GM23338 (cell line): ENCODE results near the gene SLC22A17. TPM values are rescaled to one million over a fixed set of nuclear protein-coding genes. Genes with fewer than 3 reads are reported as not detected.

Source experiments
- ATAC-seq: fragments of 200-7000 bp; cut with Tn5 transposase; 3 replicates; pipeline ENCODE4 v1.9.1; 2020
- DNase-seq: peaks from one replicate; pipeline ENCODE4 v3.0.0-alpha.2; 2015; ENCODE audit warnings: low spot score
- H2AFZ ChIP-seq: fragments of 200-600 bp; sonication (generic); 2 replicates; pipeline ENCODE4 v1.8.0; 2016; ENCODE audit warnings: antibody characterized with exemption, mild to moderate bottlenecking, moderate library complexity
- H3F3A ChIP-seq: fragments of 200-600 bp; sonication (generic); replicated peaks from 2 replicates; pipeline ENCODE4 v1.8.0; 2017; ENCODE audit warnings: antibody characterized with exemption, mixed run types, low read depth
- H3K27ac ChIP-seq: fragments of 200-600 bp; sonication (generic); 2 replicates; pipeline ENCODE4 v1.6.1; 2016; ENCODE audit warnings: low read depth
- H3K27me3 ChIP-seq: fragments of 200-600 bp; sonication (generic); 2 replicates; pipeline ENCODE4 v1.8.0; 2016; ENCODE audit warnings: mild to moderate bottlenecking, mixed run types, moderate library complexity; ENCODE audit not compliant: insufficient read depth
- H3K36me3 ChIP-seq: fragments of 200-600 bp; sonication (generic); 2 replicates; pipeline ENCODE4 v1.8.0; 2016; ENCODE audit warnings: mild to moderate bottlenecking; ENCODE audit not compliant: insufficient read depth
- H3K4me1 ChIP-seq: fragments of 200-600 bp; sonication (generic); 2 replicates; pipeline ENCODE4 v1.8.0; 2016; ENCODE audit warnings: mild to moderate bottlenecking, moderate library complexity; ENCODE audit not compliant: insufficient read depth
- H3K4me2 ChIP-seq: fragments of 200-600 bp; sonication (generic); 2 replicates; pipeline ENCODE4 v1.7.1; 2017; ENCODE audit warnings: mixed run types
- H3K4me3 ChIP-seq: fragments of 200-600 bp; sonication (generic); 2 replicates; pipeline ENCODE4 v1.6.1; 2016; ENCODE audit warnings: mixed run types
- H3K79me2 ChIP-seq: fragments of 200-600 bp; sonication (generic); replicated peaks from 2 replicates; pipeline ENCODE4 v1.8.0; 2017; ENCODE audit warnings: mild to moderate bottlenecking; ENCODE audit not compliant: insufficient read depth
- H3K9me2 ChIP-seq: fragments of 200-600 bp; sonication (generic); 2 replicates; pipeline ENCODE4 v1.8.0; 2017; ENCODE audit not compliant: insufficient read depth
- H4K20me1 ChIP-seq: fragments of 200-600 bp; sonication (generic); replicated peaks from 2 replicates; pipeline ENCODE4 v1.8.0; 2017; ENCODE audit warnings: mild to moderate bottlenecking; ENCODE audit not compliant: insufficient read depth
- H3K27ac Mint-ChIP-seq: 2 replicates; pipeline ENCODE4 v1.8.0; 2020; ENCODE audit warnings: inconsistent platforms, mild to moderate bottlenecking, moderate library complexity, mixed read lengths
- H3K27me3 Mint-ChIP-seq: 3 replicates; pipeline ENCODE4 v1.8.0; 2022; ENCODE audit warnings: low read depth, mild to moderate bottlenecking, moderate library complexity, mixed read lengths, inconsistent platforms; ENCODE audit not compliant: insufficient read depth, poor library complexity
- H3K36me3 Mint-ChIP-seq: 3 replicates; pipeline ENCODE4 v1.8.0; 2021; ENCODE audit warnings: low read depth, mild to moderate bottlenecking, inconsistent platforms, moderate library complexity, mixed read lengths
- H3K4me1 Mint-ChIP-seq: 3 replicates; pipeline ENCODE4 v1.8.0; 2020; ENCODE audit warnings: mild to moderate bottlenecking, inconsistent platforms, mixed read lengths
- H3K4me3 Mint-ChIP-seq: 3 replicates; pipeline ENCODE4 v1.8.0; 2021; ENCODE audit warnings: moderate library complexity, mild to moderate bottlenecking, inconsistent platforms, mixed read lengths
- H3K9me3 Mint-ChIP-seq: 3 replicates; pipeline ENCODE4 v1.8.0; 2020; ENCODE audit warnings: moderate library complexity, mild to moderate bottlenecking, inconsistent platforms, mixed read lengths
- EZH2phosphoT487 ChIP-seq: fragments of 200-600 bp; sonication (generic); IDR thresholded peaks from one replicate; pipeline ENCODE4 v1.8.1; 2018; ENCODE audit warnings: antibody characterized with exemption; ENCODE audit not compliant: unreplicated experiment
- ZNF114 ChIP-seq: fragments of 250-450 bp; sonication (Bioruptor Pico); IDR thresholded peaks from 2 replicates; pipeline ENCODE4 v1.5.0; 2020; ENCODE audit warnings: mild to moderate bottlenecking, moderate library complexity
- ZNF462 ChIP-seq: fragments of 250-450 bp; sonication (Bioruptor Pico); IDR thresholded peaks from 2 replicates; pipeline ENCODE4 v1.5.0; 2020; ENCODE audit warnings: mild to moderate bottlenecking, moderate library complexity
- polyA plus RNA-seq: library from polyadenylated mRNA; unstranded; fragments of >200 nt; fragmentation: Nextera tagmentation; extraction: Ambion mirVana; gene quantifications from 2 replicates; pipeline ENCODE4 v1.2.1, GENCODE V29; 2016
- total RNA-seq: library from RNA; depleted of rRNA; stranded (reverse); fragments of >200 nt; shearing (Covaris generic); gene quantifications from 2 replicates; pipeline ENCODE4 v1.2.3, GENCODE V29; 2014
- TF ChIP-seq, protein P1 (sequence below), 2 experiments: fragments of 200-600 bp in 1 of 2; sonication (generic) in 1 of 2; conservative IDR thresholded peaks; 2 replicates each; pipeline versions ENCODE4 v1.5.1 to v1.6.1; 2016 to 2017; ENCODE audit warnings: antibody characterized with exemption in 2 of 2, low read depth in 2 of 2, mild to moderate bottlenecking in 2 of 2, moderate library complexity in 1 of 2
- TF ChIP-seq, protein P2 (sequence below): IDR thresholded peaks from one replicate; pipeline ENCODE4 v1.6.1; 2018; ENCODE audit warnings: antibody characterized with exemption; ENCODE audit not compliant: unreplicated experiment

Gene SLC22A17
- total and polyA plus RNA-seq, 2 experiments from 2014 or later, result 28.6 to 56.6 TPM

GRCh38 chr14:23357261-23357660, 4.6 kb upstream of the SLC22A17 start (continued):
- TF ChIP-seq, protein P1, sequence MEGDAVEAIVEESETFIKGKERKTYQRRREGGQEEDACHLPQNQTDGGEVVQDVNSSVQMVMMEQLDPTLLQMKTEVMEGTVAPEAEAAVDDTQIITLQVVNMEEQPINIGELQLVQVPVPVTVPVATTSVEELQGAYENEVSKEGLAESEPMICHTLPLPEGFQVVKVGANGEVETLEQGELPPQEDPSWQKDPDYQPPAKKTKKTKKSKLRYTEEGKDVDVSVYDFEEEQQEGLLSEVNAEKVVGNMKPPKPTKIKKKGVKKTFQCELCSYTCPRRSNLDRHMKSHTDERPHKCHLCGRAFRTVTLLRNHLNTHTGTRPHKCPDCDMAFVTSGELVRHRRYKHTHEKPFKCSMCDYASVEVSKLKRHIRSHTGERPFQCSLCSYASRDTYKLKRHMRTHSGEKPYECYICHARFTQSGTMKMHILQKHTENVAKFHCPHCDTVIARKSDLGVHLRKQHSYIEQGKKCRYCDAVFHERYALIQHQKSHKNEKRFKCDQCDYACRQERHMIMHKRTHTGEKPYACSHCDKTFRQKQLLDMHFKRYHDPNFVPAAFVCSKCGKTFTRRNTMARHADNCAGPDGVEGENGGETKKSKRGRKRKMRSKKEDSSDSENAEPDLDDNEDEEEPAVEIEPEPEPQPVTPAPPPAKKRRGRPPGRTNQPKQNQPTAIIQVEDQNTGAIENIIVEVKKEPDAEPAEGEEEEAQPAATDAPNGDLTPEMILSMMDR (conservative IDR thresholded peaks at IDR 0.05; ENCODE audit: low read depth in 2 of 2), result no peak

GRCh38 chr14:23356662-23357061, 4.0 kb upstream of the SLC22A17 start:
- ATAC-seq (no peak), DNase-seq (no peak)
- no peak overlapping the region for H3K4me3 ChIP-seq
- no peaks in the 10 kb centered on the region for H3F3A ChIP-seq
- no peak overlapping the region for H3K4me3 Mint-ChIP-seq
- peaks cover 16% of the 10 kb centered on the region for H3K27me3 Mint-ChIP-seq
- no peaks in the 10 kb centered on the region for H3K9me2 ChIP-seq
- H3K36me3 Mint-ChIP-seq, result peaks cover 24% of the 10 kb centered on the region
- no peak overlapping the region for H3K27ac ChIP-seq
- H3K36me3 ChIP-seq, result no peaks in the 10 kb centered on the region
- no peaks in the 10 kb centered on the region for H3K79me2 ChIP-seq
- H2AFZ ChIP-seq, result no peak overlapping the region
- no peak overlapping the region for H3K4me2 ChIP-seq
- H3K9me3 Mint-ChIP-seq, result no peaks in the 10 kb centered on the region; the same call in 2 of the 3 replicates
- no peaks in the 10 kb centered on the region for H3K4me1 ChIP-seq
- no peak for TF ChIP-seq EZH2phosphoT487
- TF ChIP-seq ZNF462 (CRISPR knock-in tag), result no peak
- TF ChIP-seq, protein P2, sequence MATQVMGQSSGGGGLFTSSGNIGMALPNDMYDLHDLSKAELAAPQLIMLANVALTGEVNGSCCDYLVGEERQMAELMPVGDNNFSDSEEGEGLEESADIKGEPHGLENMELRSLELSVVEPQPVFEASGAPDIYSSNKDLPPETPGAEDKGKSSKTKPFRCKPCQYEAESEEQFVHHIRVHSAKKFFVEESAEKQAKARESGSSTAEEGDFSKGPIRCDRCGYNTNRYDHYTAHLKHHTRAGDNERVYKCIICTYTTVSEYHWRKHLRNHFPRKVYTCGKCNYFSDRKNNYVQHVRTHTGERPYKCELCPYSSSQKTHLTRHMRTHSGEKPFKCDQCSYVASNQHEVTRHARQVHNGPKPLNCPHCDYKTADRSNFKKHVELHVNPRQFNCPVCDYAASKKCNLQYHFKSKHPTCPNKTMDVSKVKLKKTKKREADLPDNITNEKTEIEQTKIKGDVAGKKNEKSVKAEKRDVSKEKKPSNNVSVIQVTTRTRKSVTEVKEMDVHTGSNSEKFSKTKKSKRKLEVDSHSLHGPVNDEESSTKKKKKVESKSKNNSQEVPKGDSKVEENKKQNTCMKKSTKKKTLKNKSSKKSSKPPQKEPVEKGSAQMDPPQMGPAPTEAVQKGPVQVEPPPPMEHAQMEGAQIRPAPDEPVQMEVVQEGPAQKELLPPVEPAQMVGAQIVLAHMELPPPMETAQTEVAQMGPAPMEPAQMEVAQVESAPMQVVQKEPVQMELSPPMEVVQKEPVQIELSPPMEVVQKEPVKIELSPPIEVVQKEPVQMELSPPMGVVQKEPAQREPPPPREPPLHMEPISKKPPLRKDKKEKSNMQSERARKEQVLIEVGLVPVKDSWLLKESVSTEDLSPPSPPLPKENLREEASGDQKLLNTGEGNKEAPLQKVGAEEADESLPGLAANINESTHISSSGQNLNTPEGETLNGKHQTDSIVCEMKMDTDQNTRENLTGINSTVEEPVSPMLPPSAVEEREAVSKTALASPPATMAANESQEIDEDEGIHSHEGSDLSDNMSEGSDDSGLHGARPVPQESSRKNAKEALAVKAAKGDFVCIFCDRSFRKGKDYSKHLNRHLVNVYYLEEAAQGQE, result no peak
- TF ChIP-seq ZNF114, result no peak
- peaks cover 22% of the 10 kb centered on the region for H3K27me3 ChIP-seq
- H4K20me1 ChIP-seq, result no peaks in the 10 kb centered on the region; the same call in 1 of the 2 replicates
- H3K4me1 Mint-ChIP-seq, result peaks cover 17% of the 10 kb centered on the region
- no peak overlapping the region for H3K27ac Mint-ChIP-seq
